Esophagus muscularis mucosa (tissue), 3 donors: ENCODE measurements around the gene ART4.

Source experiments
- CTCF ChIP-seq, 3 experiments: fragments of 200-600 bp in 2 of 3; fragments of 450-650 bp in 1 of 3; sonication (generic) in 2 of 3; IDR thresholded peaks; one replicate each; pipeline ENCODE4 v1.5.1; 2017 to 2019; ENCODE audit warnings: antibody characterized with exemption in 3 of 3, mild to moderate bottlenecking in 2 of 3, moderate library complexity in 1 of 3
- POLR2A ChIP-seq: fragments of 450-650 bp; IDR thresholded peaks from one replicate; pipeline ENCODE4 v1.6.1; 2017; ENCODE audit warnings: antibody characterized with exemption, moderate library complexity, mild to moderate bottlenecking, low read depth
- POLR2AphosphoS5 ChIP-seq, 2 donors: sonication (generic); formaldehyde crosslinking; IDR thresholded peaks; one replicate each; pipeline ENCODE4 v1.6.1; 2017; ENCODE audit warnings: antibody characterized with exemption in 2 of 2

GRCh38 chr12:14873440-14874185, 30.3 kb upstream of the ART4 start:
- TF ChIP-seq CTCF (IDR thresholded peaks at IDR 0.05) (no peak), POLR2AphosphoS5 (IDR thresholded peaks at IDR 0.05) (no peak), POLR2A (no peak)
